Measurements from ENCODE around the gene CDH24. TPM values are rescaled to one million over a fixed set of nuclear protein-coding genes. Genes with fewer than 3 reads are reported as not detected.
A peak's percentile ranks its signal among the peaks of the same experiment; 100 is the strongest.

Gene CDH24
- total RNA-seq, 1 experiment from 2014 or later = 7.9 TPM

- Histone ChIP-seq H3K4me3 (ENCODE audit: low read depth, low read length) (no peak overlapping the region), H3K9me3 (no peaks in the 10 kb centered on the region), H3K27me3 (replicated peaks; ENCODE audit: control insufficient read depth, insufficient read depth, low read length) (no peaks in the 10 kb centered on the region), H3K36me3 (ENCODE audit: control insufficient read depth, insufficient read depth, low read length) (peaks cover 2% of the 10 kb centered on the region), H3K4me1 (peaks cover 3% of the 10 kb centered on the region; the same call in 1 of the 2 replicates)
- Mint-ChIP-seq H3K27ac (ENCODE audit: unreplicated experiment) (no peak overlapping the region), H3K36me3 (ENCODE audit: insufficient read depth, unreplicated experiment) (peaks cover 73% of the 10 kb centered on the region), H3K4me1 (ENCODE audit: low read depth, unreplicated experiment) (peaks cover 6% of the 10 kb centered on the region), H3K4me3 (ENCODE audit: unreplicated experiment) (no peak overlapping the region), H3K27me3 (ENCODE audit: insufficient read depth, unreplicated experiment) (no peaks in the 10 kb centered on the region), H3K9me3 (ENCODE audit: unreplicated experiment) (no peaks in the 10 kb centered on the region)
- TF ChIP-seq, protein P1, sequence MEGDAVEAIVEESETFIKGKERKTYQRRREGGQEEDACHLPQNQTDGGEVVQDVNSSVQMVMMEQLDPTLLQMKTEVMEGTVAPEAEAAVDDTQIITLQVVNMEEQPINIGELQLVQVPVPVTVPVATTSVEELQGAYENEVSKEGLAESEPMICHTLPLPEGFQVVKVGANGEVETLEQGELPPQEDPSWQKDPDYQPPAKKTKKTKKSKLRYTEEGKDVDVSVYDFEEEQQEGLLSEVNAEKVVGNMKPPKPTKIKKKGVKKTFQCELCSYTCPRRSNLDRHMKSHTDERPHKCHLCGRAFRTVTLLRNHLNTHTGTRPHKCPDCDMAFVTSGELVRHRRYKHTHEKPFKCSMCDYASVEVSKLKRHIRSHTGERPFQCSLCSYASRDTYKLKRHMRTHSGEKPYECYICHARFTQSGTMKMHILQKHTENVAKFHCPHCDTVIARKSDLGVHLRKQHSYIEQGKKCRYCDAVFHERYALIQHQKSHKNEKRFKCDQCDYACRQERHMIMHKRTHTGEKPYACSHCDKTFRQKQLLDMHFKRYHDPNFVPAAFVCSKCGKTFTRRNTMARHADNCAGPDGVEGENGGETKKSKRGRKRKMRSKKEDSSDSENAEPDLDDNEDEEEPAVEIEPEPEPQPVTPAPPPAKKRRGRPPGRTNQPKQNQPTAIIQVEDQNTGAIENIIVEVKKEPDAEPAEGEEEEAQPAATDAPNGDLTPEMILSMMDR (IDR thresholded peaks at IDR 0.05; ENCODE audit: insufficient read depth in 1 of 2, low read depth in 1 of 2, low read length in 1 of 2, severe bottlenecking in 1 of 2, unreplicated experiment in 1 of 2) = no peak
- POLR2A ChIA-PET = no interaction called here
- no peak for DNase-seq
- BruUV-seq (replicated peaks) = no TSS peak
- CTCF ChIA-PET = interaction anchor here (0.7 to 1.2 kb wide), 2 partner anchors 21 to 113 kb away, joined by 4 read pairs; no protein-coding TSS in a partner anchor
- intact Hi-C loops (cut with micrococcal nuclease; ENCODE audit: unreplicated experiment) = no loop called here
Observed at GRCh38 chr14:23089498-23090253, 32.4 kb upstream of the CDH24 start.

DNA sequence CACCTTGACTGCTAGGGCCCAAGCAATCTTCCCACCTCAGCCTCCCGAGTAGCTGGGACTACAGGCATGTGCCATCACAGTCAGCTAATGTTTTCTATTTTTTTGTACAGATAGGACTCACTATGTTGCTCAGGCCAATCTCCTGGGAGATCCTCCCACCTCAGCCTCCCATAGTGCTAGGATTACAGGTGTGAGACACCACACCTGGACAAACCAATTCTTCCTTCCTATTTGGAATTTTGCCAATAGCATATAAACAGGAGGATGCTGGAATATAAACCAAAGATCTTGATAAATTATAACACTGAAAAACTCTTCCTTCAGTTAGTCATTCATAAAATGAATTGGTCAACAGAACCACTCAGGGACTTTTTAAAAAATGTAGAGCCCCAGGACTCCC is 29.2 kb upstream of the CDH24 start:
- H3K9me3 Mint-ChIP-seq (ENCODE audit: unreplicated experiment) = no peaks in the 10 kb centered on the region
- peaks cover 6% of the 10 kb centered on the region for H3K4me1 Mint-ChIP-seq (ENCODE audit: low read depth, unreplicated experiment)
- H3K36me3 Mint-ChIP-seq (ENCODE audit: insufficient read depth, unreplicated experiment) = peaks cover 72% of the 10 kb centered on the region
- H3K4me3 Mint-ChIP-seq (ENCODE audit: unreplicated experiment) = no peak overlapping the region
- BruUV-seq (replicated peaks) = no TSS peak
- TF ChIP-seq, protein P1 (IDR thresholded peaks at IDR 0.05; ENCODE audit: insufficient read depth in 1 of 2, low read depth in 1 of 2, low read length in 1 of 2, severe bottlenecking in 1 of 2, unreplicated experiment in 1 of 2) = no peak
- Histone ChIP-seq H3K27me3 (replicated peaks; ENCODE audit: control insufficient read depth, insufficient read depth, low read length) (no peaks in the 10 kb centered on the region), H3K36me3 (ENCODE audit: control insufficient read depth, insufficient read depth, low read length) (peaks cover 2% of the 10 kb centered on the region), H3K4me3 (ENCODE audit: low read depth, low read length) (no peak overlapping the region), H3K4me1 (0 out of 2 replicates have a peak, but pooled peaks cover 5% of the 10 kb centered on the region), H3K9me3 (no peaks in the 10 kb centered on the region)
- DNase-seq = no peak
- no peak overlapping the region for H3K27ac Mint-ChIP-seq (ENCODE audit: unreplicated experiment)
- ChIA-PET POLR2A (no interaction called here), CTCF (interaction anchor here (1.1 to 1.6 kb wide), 2 partner anchors 15 to 18 kb away, joined by 3 to 5 read pairs; no protein-coding TSS in a partner anchor)
- H3K27me3 Mint-ChIP-seq (ENCODE audit: insufficient read depth, unreplicated experiment) = no peaks in the 10 kb centered on the region
- intact Hi-C loops (cut with micrococcal nuclease; ENCODE audit: unreplicated experiment) = no loop called here

DNA sequence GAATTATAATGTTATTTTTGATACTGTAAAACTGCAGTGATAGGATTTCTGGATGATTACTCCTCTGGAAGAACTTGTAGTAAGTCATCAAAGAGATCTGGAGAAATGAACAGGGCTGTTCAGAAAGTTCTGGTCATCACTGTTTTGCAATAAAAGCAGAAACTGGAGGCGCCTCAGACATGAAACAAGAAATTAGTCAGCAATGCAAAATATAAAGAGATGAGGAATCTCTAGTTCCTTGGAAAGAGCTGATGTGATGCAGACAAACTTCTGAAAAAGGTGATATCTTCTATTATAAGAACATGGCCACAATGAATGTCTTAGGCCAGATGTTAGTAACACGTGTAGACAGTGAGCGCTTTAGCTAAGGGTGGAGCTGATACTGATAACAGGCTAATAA is 28.1 kb upstream of the CDH24 start:
- H3K27me3 Mint-ChIP-seq (ENCODE audit: insufficient read depth, unreplicated experiment) = no peaks in the 10 kb centered on the region
- H3K4me3 ChIP-seq (ENCODE audit: low read depth, low read length) = no peak overlapping the region
- no peaks in the 10 kb centered on the region for H3K9me3 ChIP-seq
- DNase-seq = no peak
- no peaks in the 10 kb centered on the region for H3K27me3 ChIP-seq (replicated peaks; ENCODE audit: control insufficient read depth, insufficient read depth, low read length)
- H3K4me3 Mint-ChIP-seq (ENCODE audit: unreplicated experiment) = no peak overlapping the region
- peak overlapping the region; percentile 22 for H3K27ac Mint-ChIP-seq (ENCODE audit: unreplicated experiment)
- no peaks in the 10 kb centered on the region for H3K9me3 Mint-ChIP-seq (ENCODE audit: unreplicated experiment)
- H3K36me3 ChIP-seq (ENCODE audit: control insufficient read depth, insufficient read depth, low read length) = peaks cover 2% of the 10 kb centered on the region
- CTCF ChIA-PET = interaction anchor here (0.5 to 1.6 kb wide), 4 partner anchors 8 to 106 kb away, joined by 3 to 5 read pairs (median 4); no protein-coding TSS in a partner anchor
- intact Hi-C loops (cut with micrococcal nuclease; ENCODE audit: unreplicated experiment) = no loop called here
- TF ChIP-seq, protein P1 (IDR thresholded peaks at IDR 0.05; ENCODE audit: insufficient read depth in 1 of 2, low read depth in 1 of 2, low read length in 1 of 2, severe bottlenecking in 1 of 2, unreplicated experiment in 1 of 2) = no peak
- POLR2A ChIA-PET = no interaction called here
- peaks cover 73% of the 10 kb centered on the region for H3K36me3 Mint-ChIP-seq (ENCODE audit: insufficient read depth, unreplicated experiment)
- peaks cover 10% of the 10 kb centered on the region for H3K4me1 Mint-ChIP-seq (ENCODE audit: low read depth, unreplicated experiment)
- H3K4me1 ChIP-seq = 0 out of 2 replicates have a peak, but pooled peaks cover 7% of the 10 kb centered on the region
- no TSS peak for BruUV-seq (replicated peaks)
